GM23248 (cell line): ENCODE measurements around the gene ADGRV1. TPM values are rescaled to one million over a fixed set of nuclear protein-coding genes. Genes with fewer than 3 reads are reported as not detected.

Source experiments
- DNase-seq: peaks from one replicate; pipeline ENCODE4 v3.0.0-alpha.2; 2015
- H2AFZ ChIP-seq: fragments of 200-600 bp; sonication (generic); 2 replicates; pipeline ENCODE4 v1.6.1; 2016; ENCODE audit warnings: antibody characterized with exemption
- H3F3A ChIP-seq: fragments of 200-600 bp; sonication (generic); 2 replicates; pipeline ENCODE4 v1.6.1; 2016; ENCODE audit warnings: mild to moderate bottlenecking, antibody characterized with exemption, mixed run types; ENCODE audit not compliant: insufficient read depth
- H3K27ac ChIP-seq: fragments of 200-600 bp; sonication (generic); 2 replicates; pipeline ENCODE4 v1.5.1; 2016; ENCODE audit warnings: mild to moderate bottlenecking
- H3K27me3 ChIP-seq: fragments of 200-600 bp; sonication (generic); replicated peaks from 2 replicates; pipeline ENCODE4 v1.6.1; 2016; ENCODE audit warnings: mild to moderate bottlenecking; ENCODE audit not compliant: insufficient read depth
- H3K36me3 ChIP-seq: fragments of 200-600 bp; sonication (generic); 2 replicates; pipeline ENCODE4 v1.6.1; 2016; ENCODE audit warnings: low read depth, mild to moderate bottlenecking
- H3K4me1 ChIP-seq: fragments of 200-600 bp; sonication (generic); 2 replicates; pipeline ENCODE4 v1.6.1; 2016; ENCODE audit warnings: mild to moderate bottlenecking; ENCODE audit not compliant: insufficient read depth
- H3K4me2 ChIP-seq: fragments of 200-600 bp; sonication (generic); one replicate; pipeline ENCODE4 v1.6.1; 2016; ENCODE audit warnings: mild to moderate bottlenecking; ENCODE audit not compliant: unreplicated experiment
- H3K4me3 ChIP-seq: fragments of 200-600 bp; sonication (generic); 2 replicates; pipeline ENCODE4 v1.5.1; 2016; ENCODE audit warnings: mild to moderate bottlenecking
- H3K79me2 ChIP-seq: fragments of 200-600 bp; sonication (generic); 2 replicates; pipeline ENCODE4 v1.6.1; 2016; ENCODE audit warnings: mild to moderate bottlenecking; ENCODE audit not compliant: insufficient read depth
- H3K9ac ChIP-seq: fragments of 200-600 bp; sonication (generic); 2 replicates; pipeline ENCODE4 v1.6.1; 2016; ENCODE audit warnings: mild to moderate bottlenecking
- H3K9me2 ChIP-seq: fragments of 200-600 bp; sonication (generic); 2 replicates; pipeline ENCODE4 v1.6.1; 2016; ENCODE audit warnings: mixed run types, mild to moderate bottlenecking, moderate library complexity; ENCODE audit not compliant: insufficient read depth
- H3K9me3 ChIP-seq: fragments of 200-600 bp; sonication (generic); one replicate; pipeline ENCODE4 v1.6.1; 2017; ENCODE audit warnings: low read depth
- H4K20me1 ChIP-seq: fragments of 200-600 bp; sonication (generic); 2 replicates; pipeline ENCODE4 v1.6.0; 2016; ENCODE audit not compliant: insufficient read depth
- EZH2 ChIP-seq: fragments of 200-600 bp; sonication (generic); IDR thresholded peaks from 2 replicates; pipeline ENCODE4 v1.6.1; 2018; ENCODE audit warnings: antibody characterized with exemption, mild to moderate bottlenecking; ENCODE audit not compliant: insufficient read depth, poor library complexity, severe bottlenecking
- EZH2phosphoT487 ChIP-seq: fragments of 200-600 bp; sonication (generic); IDR thresholded peaks from 2 replicates; pipeline ENCODE4 v1.6.1; 2018; ENCODE audit warnings: antibody characterized with exemption, moderate library complexity, mild to moderate bottlenecking, low read depth; ENCODE audit not compliant: insufficient read depth
- WGBS, 2 experiments: methylation state at CpG; one replicate each; pipeline ENCODE4 v1.1.6; 2015 to 2017; ENCODE audit warnings: low lambda C conversion rate in 2 of 2, low coverage in 1 of 2; ENCODE audit errors: missing lambda C conversion rate in 2 of 2; 5-methylcytosine and 5-hydroxymethylcytosine counted together
- in situ Hi-C: fragments of 300-500 bp; cut with MboI; formaldehyde crosslinking; loops from 2 replicates; pipeline ENCODE4 v1.15.0; 2020
- polyA plus RNA-seq: library from polyadenylated mRNA; unstranded; fragments of >200 nt; fragmentation: Nextera tagmentation; extraction: Ambion mirVana; gene quantifications from 2 replicates; pipeline ENCODE4 v1.2.1, GENCODE V29; 2016
- total RNA-seq: library from RNA; depleted of rRNA; stranded (reverse); fragments of >200 nt; shearing (Covaris generic); gene quantifications from 2 replicates; pipeline ENCODE4 v1.2.3, GENCODE V29; 2014

Gene ADGRV1
- total and polyA plus RNA-seq, 2 experiments from 2014 or later = not detected

DNA sequence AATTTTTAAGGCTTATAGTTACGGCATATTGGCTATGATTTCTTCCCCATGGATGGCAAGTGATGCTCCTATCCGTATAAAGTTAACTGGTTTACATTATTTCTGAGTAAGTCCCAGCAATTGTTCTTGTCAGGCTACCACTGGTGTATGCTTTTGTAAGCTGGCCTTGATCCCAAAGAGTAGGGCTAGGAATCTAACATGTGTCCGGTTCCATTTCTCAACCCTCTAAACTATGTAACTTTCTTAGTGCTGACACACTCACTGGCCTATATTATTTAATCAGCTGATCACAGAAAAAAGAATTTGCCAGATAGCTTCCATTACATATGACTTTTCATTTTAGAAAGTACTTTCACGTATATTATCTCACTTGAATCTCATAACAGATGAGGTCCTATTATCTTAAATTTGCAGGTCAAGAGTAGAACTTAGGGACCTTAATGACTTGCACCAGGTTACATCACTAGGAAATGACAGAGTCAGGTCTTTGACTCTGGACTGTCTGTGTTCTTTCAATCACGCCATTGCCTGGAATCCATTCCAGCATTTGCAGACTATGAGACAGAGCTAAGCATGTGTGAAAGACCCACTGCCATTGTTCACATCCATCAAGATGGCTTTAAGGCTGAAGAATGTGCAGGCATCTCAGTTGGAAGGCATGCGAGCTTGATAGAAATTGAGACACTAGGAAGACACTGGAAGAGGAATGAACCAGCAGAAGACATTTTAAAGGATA lies 461.6 kb downstream of the ADGRV1 start:
- Histone ChIP-seq H3K4me2 (no peak overlapping the region), H4K20me1 (no peaks in the 10 kb centered on the region), H3K9ac (no peak overlapping the region), H3K4me3 (no peak overlapping the region), H3K79me2 (no peaks in the 10 kb centered on the region), H3F3A (no peaks in the 10 kb centered on the region), H3K9me3 (no peaks in the 10 kb centered on the region), H2AFZ (no peak overlapping the region), H3K27me3 (peaks cover 35% of the 10 kb centered on the region), H3K27ac (no peak overlapping the region), H3K9me2 (no peaks in the 10 kb centered on the region), H3K36me3 (no peaks in the 10 kb centered on the region), H3K4me1 (no peaks in the 10 kb centered on the region)
- 79 to 87% methylated on average over 6 of the region's 6 CpGs for WGBS, 2 experiments
- in situ Hi-C loops = no loop called here
- no peak for TF ChIP-seq EZH2phosphoT487
- TF ChIP-seq EZH2 = no peak
- peak; percentile 12 for DNase-seq

DNA sequence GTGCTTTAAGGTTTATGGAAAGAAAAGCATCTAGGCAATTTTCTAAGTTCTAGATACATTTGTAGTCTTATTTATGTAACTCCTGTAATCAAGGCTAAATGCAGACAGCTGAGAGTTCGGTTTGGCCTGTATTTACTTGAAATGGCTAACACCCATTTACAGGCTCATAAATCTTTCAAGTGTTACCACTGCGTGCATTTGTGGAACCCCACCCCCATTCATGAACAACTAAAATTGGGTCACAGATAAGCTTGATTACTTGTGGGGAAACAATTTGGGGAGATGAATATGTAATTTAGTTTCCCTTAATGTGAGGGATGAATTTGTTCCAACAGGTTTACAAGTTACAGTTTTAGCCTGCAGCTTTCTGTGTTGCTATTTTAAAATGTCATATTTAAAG lies 463.9 kb downstream of the ADGRV1 start:
- H3F3A ChIP-seq = no peaks in the 10 kb centered on the region
- H2AFZ ChIP-seq = no peak overlapping the region
- in situ Hi-C loops = no loop called here
- H3K9ac ChIP-seq = no peak overlapping the region
- TF ChIP-seq EZH2 (no peak), EZH2phosphoT487 (no peak)
- H3K79me2 ChIP-seq = no peaks in the 10 kb centered on the region
- H3K4me3 ChIP-seq = no peak overlapping the region
- peaks cover 15% of the 10 kb centered on the region for H3K27me3 ChIP-seq
- WGBS, 2 experiments = 20 to 31% methylated on average over 2 of the region's 2 CpGs
- no peaks in the 10 kb centered on the region for H3K9me3 ChIP-seq
- no peaks in the 10 kb centered on the region for H3K36me3 ChIP-seq
- H4K20me1 ChIP-seq = no peaks in the 10 kb centered on the region
- no peak for DNase-seq
- H3K4me1 ChIP-seq = no peaks in the 10 kb centered on the region
- H3K27ac ChIP-seq = no peak overlapping the region
- no peaks in the 10 kb centered on the region for H3K9me2 ChIP-seq
- H3K4me2 ChIP-seq = no peak overlapping the region

DNA sequence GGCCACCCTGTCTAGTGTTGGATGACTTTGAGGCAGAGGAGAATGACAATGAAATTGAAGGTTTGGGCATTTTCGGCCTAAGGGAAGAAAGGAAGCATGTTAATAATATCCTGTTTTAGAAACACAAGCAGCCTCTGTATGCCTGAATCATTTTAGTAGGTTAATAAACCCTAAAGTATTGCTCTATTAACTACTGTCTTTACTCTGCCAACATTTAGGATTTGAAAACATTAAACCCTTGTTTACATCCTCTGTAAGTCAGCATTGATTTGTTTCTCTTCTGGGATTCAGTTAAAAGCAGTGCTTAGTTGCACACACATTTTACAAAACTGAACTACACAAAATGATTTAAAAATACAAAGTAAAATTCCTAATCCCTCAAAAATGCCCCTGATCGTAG lies 465.6 kb downstream of the ADGRV1 start:
- in situ Hi-C loops = no loop called here
- Histone ChIP-seq H2AFZ (no peak overlapping the region), H4K20me1 (no peaks in the 10 kb centered on the region), H3K79me2 (no peaks in the 10 kb centered on the region), H3K9me2 (no peaks in the 10 kb centered on the region), H3K27ac (no peak overlapping the region), H3K36me3 (no peaks in the 10 kb centered on the region), H3K27me3 (peaks cover 5% of the 10 kb centered on the region; the same call in 1 of the 2 replicates), H3K9ac (no peak overlapping the region), H3K4me2 (no peak overlapping the region), H3F3A (no peaks in the 10 kb centered on the region), H3K4me3 (no peak overlapping the region), H3K4me1 (no peaks in the 10 kb centered on the region), H3K9me3 (no peaks in the 10 kb centered on the region)
- TF ChIP-seq EZH2phosphoT487 (no peak), EZH2 (no peak)
- DNase-seq = no peak
- 63 to 66% methylated on average over 2 of the region's 2 CpGs for WGBS, 2 experiments

DNA sequence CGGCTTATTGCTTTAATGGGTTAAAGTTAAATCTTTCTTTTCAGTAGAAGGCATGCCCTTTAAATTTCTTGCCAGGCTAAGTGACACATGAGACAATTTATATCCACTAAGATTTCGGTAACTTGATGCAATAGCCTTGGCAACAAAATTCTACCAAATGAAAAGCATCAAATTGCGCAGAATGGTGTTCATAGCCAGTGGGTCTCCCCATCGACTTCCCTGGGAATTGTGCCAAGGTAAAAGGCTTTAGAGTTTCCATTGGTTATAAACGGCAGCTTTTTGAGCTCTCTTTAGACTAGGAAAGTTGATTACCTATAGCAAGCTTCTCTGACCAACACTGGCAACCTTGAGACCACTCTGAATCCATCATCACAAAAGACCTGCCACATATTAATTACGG lies 466.1 kb downstream of the ADGRV1 start:
- H2AFZ ChIP-seq = no peak overlapping the region
- H3K36me3 ChIP-seq = no peaks in the 10 kb centered on the region
- no peak overlapping the region for H3K4me2 ChIP-seq
- no peaks in the 10 kb centered on the region for H3F3A ChIP-seq
- 35 to 40% methylated on average over 6 of the region's 6 CpGs for WGBS, 2 experiments
- H3K4me1 ChIP-seq = no peaks in the 10 kb centered on the region
- no peaks in the 10 kb centered on the region for H3K9me2 ChIP-seq
- DNase-seq = no peak
- H3K79me2 ChIP-seq = no peaks in the 10 kb centered on the region
- no peak for TF ChIP-seq EZH2
- no peak for TF ChIP-seq EZH2phosphoT487
- in situ Hi-C loops = no loop called here
- no peak overlapping the region for H3K9ac ChIP-seq
- H3K9me3 ChIP-seq = no peaks in the 10 kb centered on the region
- H3K4me3 ChIP-seq = no peak overlapping the region
- peaks cover under 1% of the 10 kb centered on the region; the same call in 1 of the 2 replicates for H3K27me3 ChIP-seq
- no peaks in the 10 kb centered on the region for H4K20me1 ChIP-seq
- no peak overlapping the region for H3K27ac ChIP-seq
